Middle frontal gyrus (tissue), 1 donor: ENCODE measurements around the gene CABP4.
"Not testable (repeated sequence)": the region's sequence is repeated elsewhere in the genome, so short reads cannot be mapped to it uniquely, and the experiment has no call there.

ENCODE experiments used
- DNase-seq: peaks from one replicate; pipeline ENCODE4 v3.0.0-alpha.2; 2015; ENCODE audit warnings: low spot score; ENCODE audit errors: extremely low spot score

Gene CABP4

GRCh38 chr11:67453816-67454732 lies 1.1 kb upstream of the CABP4 start:
- DNase-seq = no peak

GRCh38 chr11:67456068-67456705 lies 1.0 kb downstream of the CABP4 start:
- DNase-seq = no peak

DNA sequence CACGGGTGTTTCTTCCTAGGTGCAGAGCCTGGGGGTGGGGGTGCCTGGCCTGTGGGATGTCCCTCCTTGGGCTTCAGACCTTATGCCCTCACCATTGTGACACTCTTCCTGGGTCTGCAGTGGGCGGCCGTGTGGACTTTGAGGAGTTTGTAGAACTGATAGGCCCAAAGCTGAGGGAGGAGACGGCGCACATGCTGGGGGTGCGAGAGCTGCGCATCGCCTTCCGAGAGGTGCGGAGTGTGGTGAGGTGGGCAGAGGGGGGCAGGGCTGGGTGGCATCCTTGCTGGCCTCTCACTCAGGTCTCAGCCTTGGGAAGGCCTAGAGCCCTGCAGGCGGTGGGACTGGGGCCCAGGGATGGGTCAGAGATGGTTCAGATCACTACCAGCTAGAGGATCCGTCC lies 2.3 kb downstream of the CABP4 start:
- DNase-seq = no peak

GRCh38 chr11:67458266-67458665 lies 3.1 kb downstream of the CABP4 start:
- no peak for DNase-seq

DNA sequence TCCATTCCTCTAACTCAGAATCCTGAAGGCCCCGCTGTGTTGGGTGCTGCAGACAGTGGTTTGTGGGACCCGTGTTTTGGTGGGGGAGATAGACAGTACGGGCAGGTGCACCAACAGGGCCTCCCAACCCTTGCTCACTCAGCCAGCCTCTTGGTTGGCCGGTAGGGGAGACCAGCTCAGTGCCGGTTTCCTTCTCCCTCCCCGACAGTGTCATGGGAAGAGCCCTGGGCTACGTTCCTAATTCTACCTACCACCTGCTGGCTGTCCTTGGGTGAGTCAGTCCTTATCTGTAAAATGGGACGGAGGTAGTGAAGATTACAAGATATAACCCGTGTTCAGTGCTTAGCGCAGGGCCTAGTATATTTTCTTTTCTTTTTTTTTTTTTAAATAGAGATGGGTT lies 8.0 kb downstream of the CABP4 start:
- DNase-seq = no peak

- DNase-seq = no peak
These were observed 8.7 kb downstream of the CABP4 start for GRCh38 chr11:67463680-67464410.

DNA sequence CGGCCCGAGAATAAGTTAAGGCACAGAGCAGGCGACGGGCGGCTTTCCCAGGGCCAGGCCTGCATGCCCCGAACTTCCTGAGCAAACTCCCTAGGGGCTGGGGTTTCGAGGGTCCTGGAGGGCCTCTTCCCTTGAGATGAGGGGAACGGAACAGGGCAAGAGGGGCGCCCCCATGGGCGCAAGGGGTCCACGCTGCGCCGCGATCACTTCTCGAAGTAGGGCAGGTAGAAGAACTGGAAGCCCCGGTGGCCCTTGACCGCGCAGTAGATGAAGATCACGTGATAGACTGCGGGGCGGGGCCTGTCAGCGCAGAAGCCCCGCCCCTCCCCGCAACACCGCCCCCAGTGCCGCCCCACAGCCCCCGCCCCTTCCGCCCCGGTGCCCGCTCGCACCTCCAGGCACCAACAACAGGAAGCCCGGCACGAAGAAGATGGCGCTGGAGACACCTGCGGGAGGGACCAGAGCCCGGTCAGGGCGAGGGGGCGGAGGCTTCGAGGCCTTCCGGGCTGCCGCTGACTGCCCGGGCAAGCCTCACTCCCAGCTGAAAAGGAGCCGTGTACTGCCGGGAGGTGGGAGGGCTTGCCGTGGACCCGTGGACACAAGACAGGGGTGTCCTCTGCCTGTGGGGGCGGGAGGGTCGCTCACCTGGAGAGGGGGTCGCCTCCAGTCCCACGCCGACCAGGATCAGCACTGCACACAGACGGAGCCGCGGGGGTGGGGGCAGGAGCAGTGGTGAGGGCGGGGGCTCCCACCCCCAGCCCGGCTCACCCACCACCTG lies 9.4 kb downstream of the CABP4 start:
- DNase-seq = no peak

GRCh38 chr11:67465189-67465510 lies 10.0 kb downstream of the CABP4 start:
- no peak for DNase-seq

DNA sequence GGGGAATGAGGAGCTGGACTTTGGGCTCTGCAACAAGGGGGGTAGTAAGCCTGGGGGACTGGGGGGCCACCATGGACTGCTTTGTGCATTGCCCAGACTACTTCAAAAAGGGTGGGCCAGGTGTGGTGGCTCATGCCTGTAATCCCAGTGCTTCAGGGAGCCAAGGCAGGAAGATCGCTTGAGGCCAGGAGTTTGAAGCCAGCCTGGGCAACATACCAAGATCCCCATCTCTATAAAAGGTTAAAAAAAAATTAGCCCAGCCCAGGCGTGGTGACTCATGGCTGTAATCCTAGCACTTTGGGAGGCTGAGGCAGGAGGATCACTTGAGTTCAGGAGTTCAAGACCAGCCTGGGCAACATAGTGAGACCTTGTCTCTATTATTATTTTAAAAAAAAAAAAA lies 10.4 kb downstream of the CABP4 start:
- DNase-seq = not testable (repeated sequence)

GRCh38 chr11:67466367-67466766 lies 11.2 kb downstream of the CABP4 start:
- no peak for DNase-seq

GRCh38 chr11:67466962-67467771 lies 12.0 kb downstream of the CABP4 start:
- no peak for DNase-seq

GRCh38 chr11:67468056-67468455 lies 12.9 kb downstream of the CABP4 start:
- peak; percentile 7 for DNase-seq

- DNase-seq = no peak
These were observed 13.3 kb downstream of the CABP4 start for GRCh38 chr11:67468456-67468758.

GRCh38 chr11:67468759-67469507 lies 13.8 kb downstream of the CABP4 start, which contains the start of gene TMEM134:
Gene TMEM134, minus strand, starts transcription at chr11:67469251. Its CDS starts 59 bp downstream, at chr11:67469192.
- peak; percentile 90 for DNase-seq

DNA sequence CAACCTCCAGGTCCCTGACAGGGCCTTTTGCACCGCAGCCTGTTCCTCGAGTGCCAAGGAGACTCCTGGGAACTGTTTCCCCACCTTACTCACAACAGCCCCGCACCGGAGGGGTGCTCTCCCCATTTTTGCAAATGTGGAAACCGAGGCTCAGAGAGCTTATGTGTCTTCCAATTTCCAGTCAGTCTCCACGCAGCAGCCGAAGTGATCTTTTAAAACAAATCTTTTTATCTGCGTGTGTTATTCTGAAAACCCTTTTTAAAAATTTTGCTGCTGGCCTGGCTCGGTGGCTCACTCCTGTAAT lies 14.3 kb downstream of the CABP4 start:
- DNase-seq = no peak

- DNase-seq = no peak
These were observed 15.3 kb downstream of the CABP4 start for GRCh38 chr11:67470337-67471002.

DNA sequence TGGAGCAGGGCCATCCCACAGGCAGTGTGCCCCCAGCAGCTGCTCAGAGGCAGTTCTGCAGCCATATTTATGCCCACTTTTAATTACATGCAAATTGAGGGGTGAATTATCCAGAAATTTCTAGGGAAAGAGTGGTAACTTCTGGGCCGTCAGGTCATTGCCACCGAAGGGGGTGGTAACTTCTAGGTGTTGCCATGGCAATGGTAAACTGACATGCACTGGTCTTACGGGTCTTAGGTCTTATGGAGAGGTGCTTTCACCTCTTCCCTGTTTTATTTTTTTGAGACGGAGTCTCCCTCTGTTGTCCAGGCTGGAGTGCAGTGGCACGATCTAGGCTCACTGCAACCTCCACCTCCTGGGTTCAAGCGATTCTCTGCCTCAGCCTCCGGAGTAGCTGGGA lies 17.7 kb downstream of the CABP4 start:
- no peak for DNase-seq

- not testable (repeated sequence) for DNase-seq
These were observed 21.5 kb downstream of the CABP4 start for GRCh38 chr11:67476692-67477091.

GRCh38 chr11:67477344-67478050 lies 22.3 kb downstream of the CABP4 start:
- not testable (repeated sequence) for DNase-seq
